DLD1 (cell line): ENCODE results near the gene JMJD7.

Source experiments
- in situ Hi-C: cut with HindIII; loops from 2 replicates; pipeline ENCODE4 v1.10.0; 2017; ENCODE audit warnings: low sequenced_read_pairs

Gene JMJD7

GRCh38 chr15:41798607-41799487, 29.0 kb upstream of the JMJD7 start:
- in situ Hi-C loops, result loop anchor here (25.0 kb wide), 1 partner anchor 88 kb away; the partner anchor contains the start of gene SPTBN5

- in situ Hi-C loops, result loop anchor here (25.0 kb wide), 1 partner anchor 88 kb away; the partner anchor contains the start of gene SPTBN5
Observed at GRCh38 chr15:41799488-41799805, 28.4 kb upstream of the JMJD7 start.

DNA sequence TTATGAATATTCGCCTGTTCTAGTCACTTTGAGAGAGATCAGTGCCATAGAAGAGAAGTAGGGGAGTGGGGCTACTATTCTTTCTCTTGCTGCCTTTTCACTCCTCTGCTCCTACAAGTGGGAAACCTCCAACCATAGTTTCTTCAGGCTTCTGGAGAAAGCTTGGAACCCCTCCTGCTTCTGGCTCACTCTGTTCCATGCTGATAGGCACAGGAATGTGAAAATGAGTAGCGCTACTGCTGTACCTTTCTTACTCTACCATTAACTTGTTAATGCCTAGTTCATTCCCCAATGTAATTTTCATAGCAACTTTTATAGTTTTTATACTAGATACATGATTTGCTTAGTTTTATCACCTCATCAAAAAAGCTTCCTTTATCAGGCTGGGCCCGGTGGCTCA, 26.7 kb upstream of the JMJD7 start:
- in situ Hi-C loops, result no loop called here

DNA sequence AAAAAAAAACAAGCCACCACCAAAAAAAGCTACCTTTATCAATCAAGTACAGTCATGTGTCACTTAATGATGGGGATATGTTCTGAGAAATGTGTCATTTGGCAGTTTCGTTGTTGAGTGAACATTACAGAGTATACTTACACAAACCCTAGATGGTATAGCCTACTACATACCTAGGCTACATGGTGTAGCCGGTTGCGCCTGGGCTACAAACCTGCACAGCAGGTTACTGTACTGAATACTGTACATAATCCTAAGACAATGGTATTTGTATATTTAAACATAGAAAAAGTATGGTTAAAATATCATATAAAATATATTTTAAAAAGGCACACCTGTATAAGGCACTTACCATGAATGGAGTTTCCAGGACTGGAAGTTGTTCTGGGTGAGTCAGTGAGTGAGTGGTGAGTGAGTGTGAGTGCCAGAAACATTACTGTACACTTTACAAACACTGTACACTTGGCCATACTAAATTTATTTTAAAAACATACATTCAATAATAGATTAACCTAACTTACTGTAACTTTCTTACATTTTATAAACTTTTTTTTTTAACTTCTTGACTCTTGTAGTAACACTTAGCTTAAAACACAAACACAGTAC, 25.9 kb upstream of the JMJD7 start:
- in situ Hi-C loops, result no loop called here

DNA sequence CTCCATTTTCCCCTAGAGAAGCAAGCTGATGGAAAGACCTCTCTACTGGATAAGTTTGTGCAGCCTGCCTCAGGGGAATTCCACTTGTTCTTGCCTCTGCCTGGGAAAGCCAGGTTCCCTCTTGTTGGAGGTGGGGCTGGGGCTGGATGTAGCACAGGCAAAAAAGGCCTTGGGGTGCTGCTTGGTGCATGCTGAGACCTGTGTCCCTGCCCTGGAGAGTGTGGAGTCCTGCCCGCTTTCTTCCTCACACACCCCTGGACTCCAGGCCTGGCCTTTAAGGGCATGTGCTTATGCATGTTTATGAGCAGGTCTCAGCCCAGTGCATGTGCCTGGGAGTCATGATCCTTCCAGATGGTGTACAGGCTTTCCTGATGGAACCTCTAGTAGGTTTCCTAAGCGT, 23.5 kb upstream of the JMJD7 start:
- in situ Hi-C loops, result no loop called here

GRCh38 chr15:41804916-41805666, 22.8 kb upstream of the JMJD7 start:
- in situ Hi-C loops, result no loop called here

DNA sequence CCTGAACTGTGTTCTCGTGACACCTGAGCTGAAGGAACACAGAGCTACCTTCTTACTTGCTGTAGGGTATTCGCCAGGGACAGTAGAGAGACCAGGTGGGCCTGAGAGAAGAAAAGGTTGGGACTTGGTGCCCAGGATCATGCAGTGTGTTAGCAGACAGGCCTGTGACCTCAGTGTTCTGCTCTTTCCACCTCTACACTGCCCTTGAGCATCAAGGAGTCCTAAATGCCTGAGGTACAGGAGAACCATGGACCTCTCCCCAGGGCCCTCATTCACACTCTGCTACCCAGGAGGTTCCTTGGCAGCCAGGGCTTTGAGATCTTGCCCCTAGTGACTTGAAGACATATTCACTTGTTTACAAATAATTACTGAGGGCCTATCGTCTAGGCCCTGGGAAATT, 22.2 kb upstream of the JMJD7 start:
- in situ Hi-C loops, result no loop called here

- in situ Hi-C loops, result no loop called here
Observed at GRCh38 chr15:41806291-41807181, 21.4 kb upstream of the JMJD7 start.

DNA sequence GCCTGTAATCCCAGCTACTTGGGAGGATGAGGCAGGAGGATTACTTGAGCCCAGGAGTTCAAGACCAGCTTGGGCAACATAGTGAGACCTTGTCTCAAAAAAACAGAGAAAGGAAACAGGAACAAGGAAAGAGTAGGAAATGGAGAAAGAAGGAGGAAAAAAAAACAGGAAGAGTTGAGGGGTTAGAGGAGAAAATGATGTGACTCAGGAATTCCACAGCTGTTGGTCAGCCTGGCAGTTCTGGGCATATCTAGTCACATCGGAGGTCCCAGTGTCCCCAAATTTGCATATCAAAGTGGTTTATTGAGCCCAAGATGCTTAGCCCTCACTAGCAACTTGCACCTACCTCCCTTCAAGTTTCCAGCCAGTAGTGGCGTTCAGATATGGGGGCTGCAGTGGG, 18.8 kb upstream of the JMJD7 start:
- in situ Hi-C loops, result no loop called here

DNA sequence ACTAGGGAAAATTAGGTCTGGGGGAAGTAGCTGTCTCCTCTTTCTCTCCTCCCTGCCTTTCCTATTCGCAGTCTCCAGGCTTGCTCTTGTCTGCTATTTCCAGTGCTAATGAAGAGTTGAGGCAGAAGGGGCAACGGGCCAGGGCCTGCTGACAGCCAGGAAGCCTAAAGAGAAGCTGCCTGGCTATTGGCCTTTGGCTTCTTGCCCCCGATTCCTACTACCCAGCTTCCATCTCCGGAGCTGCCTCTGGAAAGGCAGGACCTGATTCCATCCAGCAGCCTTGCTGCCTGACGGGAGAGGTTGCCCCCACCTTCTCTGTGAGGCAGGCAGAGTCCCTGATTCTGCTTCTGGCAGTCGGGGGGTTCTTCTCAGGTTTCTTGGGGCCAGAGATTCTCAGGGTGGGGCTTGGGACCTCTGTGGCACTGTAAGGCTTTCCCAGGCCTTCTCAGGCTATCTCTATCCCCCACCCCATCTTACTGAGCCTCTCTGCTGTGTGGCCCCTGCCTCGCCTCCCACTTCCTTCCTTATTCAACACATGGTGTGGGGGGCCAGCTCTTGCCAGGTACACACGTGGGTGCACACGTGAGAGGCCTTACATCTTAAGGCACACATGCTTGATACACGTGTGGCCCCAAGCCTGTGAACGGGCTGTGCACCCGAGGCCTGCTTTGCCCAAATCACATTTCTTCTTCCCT, 18.2 kb upstream of the JMJD7 start:
- in situ Hi-C loops, result no loop called here

- in situ Hi-C loops, result no loop called here
Observed at GRCh38 chr15:41810651-41811431, 17.1 kb upstream of the JMJD7 start.

GRCh38 chr15:41811432-41812195, 16.3 kb upstream of the JMJD7 start:
- in situ Hi-C loops, result no loop called here

DNA sequence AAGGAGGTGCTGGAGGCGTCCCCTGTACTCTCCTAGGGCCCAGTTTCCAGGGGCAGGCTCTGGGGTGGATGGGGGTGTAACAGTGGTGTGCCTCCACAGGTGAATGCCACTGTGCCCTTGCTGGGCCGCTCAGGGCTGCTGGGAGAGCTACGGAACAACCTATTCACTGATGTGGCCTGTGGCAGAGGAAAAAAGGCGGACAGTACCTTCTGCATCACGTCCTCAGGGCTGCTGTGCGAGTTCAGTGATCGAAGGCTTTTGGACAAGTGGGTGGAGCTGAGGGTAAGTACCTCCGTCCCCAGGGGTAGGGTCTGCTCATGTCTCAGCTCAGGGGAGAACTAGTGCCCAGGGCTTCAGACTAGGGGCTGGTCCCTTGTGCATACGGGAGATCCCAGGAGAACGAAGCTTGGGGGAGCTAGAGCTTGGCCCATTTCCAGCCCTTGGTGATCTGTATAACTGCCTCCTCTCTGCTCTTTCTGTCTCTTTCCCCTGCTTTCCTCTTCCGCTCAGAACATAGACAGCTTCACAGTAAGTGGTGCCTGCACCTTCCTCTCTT, 15.0 kb upstream of the JMJD7 start:
- in situ Hi-C loops, result no loop called here

DNA sequence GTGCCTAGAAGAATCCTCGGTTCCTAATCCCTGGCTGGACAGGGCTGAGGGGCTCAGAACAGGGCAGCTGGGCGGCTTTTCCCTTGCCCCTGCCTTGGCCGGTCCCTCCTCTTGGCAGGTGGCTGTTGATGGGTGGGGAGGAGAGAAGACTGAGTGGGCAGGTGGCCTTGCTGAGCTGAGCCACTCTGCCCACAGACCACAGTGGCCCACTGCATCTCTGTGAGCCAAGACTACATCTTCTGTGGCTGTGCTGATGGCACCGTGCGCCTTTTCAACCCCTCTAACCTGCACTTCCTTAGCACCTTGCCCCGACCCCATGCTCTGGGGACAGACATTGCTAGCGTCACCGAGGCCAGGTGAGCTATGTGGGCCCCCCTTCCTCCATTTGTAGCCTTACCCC, 14.5 kb upstream of the JMJD7 start:
- in situ Hi-C loops, result no loop called here

DNA sequence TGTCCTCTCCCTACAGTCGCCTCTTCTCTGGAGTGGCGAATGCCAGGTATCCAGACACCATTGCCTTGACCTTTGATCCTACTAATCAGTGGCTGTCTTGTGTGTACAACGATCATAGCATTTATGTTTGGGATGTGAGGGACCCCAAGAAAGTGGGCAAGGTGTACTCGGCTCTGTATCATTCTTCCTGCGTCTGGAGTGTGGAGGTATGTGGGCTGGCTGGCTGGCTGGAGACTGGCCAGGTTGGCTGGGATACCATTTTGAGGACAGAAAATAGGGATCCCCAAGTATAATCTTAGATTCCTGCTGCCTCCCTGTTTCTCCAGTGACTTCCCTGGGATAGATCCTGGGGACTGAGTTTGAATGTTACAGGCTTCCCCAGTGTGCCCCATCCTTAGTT, 13.4 kb upstream of the JMJD7 start:
- in situ Hi-C loops, result no loop called here

GRCh38 chr15:41816788-41817187, 11.1 kb upstream of the JMJD7 start:
- in situ Hi-C loops, result no loop called here

DNA sequence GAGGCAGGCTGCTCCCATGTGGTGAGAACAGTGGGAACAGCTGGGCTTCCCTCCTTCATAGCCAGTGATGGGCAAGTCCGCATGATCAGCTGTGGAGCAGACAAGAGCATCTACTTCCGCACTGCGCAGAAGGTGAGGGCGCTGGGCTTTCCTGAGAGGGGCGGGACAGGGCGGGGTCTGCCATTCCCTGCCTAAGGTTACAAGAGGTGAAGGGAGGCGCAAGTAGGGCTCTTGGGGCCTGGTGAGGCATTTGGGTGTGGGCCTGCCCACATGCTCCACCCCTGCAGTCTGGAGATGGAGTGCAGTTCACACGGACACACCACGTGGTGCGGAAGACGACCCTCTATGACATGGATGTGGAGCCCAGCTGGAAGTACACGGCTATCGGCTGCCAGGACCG, 10.6 kb upstream of the JMJD7 start:
- in situ Hi-C loops, result no loop called here

- in situ Hi-C loops, result no loop called here
Observed at GRCh38 chr15:41817781-41818180, 10.1 kb upstream of the JMJD7 start.
